Activated CD4-positive, CD25-positive, alpha-beta regulatory T cell treated with anti-CD3 and anti-CD28 coated beads, Interleukin-2, amount 50 U/mL, for 24 hours (primary cell): ENCODE data around the gene SOWAHC.
"Not testable (repeated sequence)": the region's sequence is repeated elsewhere in the genome, so short reads cannot be mapped to it uniquely, and the experiment has no call there.

Source experiments
- ATAC-seq, 2 donors: fragments of 150-1000 bp; cut with Tn5 transposase; one replicate each; pipeline ENCODE4 v1.10.0; 2021; ENCODE audit warnings: mild to moderate bottlenecking in 1 of 2, moderate library complexity in 1 of 2

The SOWAHC gene

DNA sequence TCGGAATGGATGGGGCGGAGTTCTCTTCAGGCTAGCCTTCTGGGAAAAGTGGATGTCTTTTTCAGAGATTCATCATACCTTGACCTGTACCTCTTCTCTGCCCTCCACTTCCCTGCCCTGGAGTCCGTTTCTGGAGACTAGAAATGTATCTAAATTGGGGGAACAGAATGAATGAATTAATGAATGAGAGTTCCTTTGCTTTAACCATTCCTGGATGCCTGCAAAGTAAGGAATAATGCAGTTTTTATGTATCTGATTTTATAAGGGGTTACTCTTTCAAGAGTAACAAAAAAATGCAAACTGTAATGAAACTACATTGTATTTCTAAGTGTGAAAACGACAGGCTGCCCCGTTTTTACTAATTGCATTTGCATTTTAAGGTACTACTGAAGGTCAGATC lies 2.0 kb downstream of the SOWAHC start:
- ATAC-seq: no peak

DNA sequence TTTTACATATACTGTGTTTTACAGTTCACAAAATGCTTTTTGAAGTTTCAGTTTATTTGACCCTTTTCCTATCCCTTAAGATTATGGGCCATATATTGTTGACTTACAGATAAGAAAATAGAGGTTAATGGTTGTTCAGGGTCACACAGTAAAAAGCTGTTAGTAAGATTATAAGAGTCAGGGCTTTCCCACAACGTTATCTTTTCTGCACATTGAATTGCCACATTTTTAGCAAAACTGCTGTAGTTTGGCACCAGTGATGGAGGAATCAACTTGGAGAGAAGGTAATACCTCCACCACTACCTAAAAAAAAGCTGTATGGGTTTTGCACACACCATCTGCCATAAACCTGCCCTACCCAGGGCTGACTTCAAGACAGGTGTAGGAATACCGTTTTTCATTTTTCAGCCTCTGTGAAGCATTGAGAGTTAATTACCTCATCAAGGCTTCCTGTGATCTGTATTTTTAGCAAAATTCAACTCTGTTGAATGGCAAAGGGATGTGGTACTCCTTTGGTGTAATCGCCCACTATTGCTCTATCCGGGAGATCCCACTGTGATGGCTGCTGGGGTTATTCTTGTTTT lies 5.0 kb downstream of the SOWAHC start:
- no peak for ATAC-seq

DNA sequence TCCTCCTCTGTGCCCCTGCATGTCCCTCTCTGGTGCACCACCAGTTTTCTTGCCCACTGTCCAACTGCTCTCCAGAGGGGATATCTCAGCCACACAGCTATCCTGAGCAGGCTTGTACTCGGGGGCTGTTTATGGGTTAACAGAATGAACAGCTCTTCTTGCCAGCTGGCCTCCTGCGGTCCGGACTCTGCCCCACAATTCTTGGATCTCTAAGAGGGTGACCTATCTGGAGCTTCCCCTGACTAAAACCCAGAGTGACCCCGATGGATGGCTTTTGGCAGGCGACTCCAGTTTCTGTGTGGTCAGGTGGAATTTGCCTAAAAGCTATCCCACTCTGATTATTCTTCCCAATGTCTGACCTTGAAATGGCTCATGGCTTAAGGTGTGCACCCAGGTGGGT lies 9.1 kb downstream of the SOWAHC start:
- no peak for ATAC-seq

DNA sequence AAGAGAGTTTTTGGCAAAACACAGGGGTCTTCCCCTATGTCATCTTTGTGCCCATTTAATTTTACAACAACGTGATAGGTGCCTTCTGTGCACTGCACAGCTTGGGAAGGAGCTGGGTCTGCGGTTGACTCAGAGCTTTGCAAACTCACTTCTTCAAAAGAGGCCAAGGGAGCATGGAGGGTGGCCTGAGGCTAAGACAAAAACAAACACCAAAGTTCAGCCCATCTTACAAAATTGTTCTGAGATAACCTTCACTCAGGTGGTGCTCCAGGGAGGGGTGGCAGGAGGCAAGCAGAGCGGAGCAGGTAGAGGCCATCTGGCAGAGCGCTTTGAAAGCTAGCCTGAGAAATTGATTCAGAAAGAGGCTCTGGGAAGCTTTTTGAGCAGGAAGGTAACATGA lies 9.8 kb downstream of the SOWAHC start:
- ATAC-seq: no peak

DNA sequence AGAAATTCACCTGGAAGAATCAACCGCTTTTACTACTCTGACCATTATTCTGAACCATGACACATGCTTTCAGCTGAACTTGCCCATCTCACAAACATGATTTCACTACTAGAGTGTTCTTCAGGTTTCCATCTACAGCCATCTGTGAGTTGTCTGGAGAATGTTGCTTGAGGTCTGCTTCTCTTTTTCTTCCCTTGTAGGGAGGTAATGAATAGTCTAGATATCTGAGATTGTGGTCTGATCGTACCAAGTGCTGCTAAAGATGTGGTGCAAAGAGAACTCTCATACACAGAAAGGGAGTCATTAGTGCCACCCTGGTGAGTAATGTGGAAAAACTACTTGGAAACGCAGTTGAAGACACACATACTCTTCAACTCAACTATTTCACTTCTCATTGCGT lies 10.2 kb downstream of the SOWAHC start:
- ATAC-seq: no peak

DNA sequence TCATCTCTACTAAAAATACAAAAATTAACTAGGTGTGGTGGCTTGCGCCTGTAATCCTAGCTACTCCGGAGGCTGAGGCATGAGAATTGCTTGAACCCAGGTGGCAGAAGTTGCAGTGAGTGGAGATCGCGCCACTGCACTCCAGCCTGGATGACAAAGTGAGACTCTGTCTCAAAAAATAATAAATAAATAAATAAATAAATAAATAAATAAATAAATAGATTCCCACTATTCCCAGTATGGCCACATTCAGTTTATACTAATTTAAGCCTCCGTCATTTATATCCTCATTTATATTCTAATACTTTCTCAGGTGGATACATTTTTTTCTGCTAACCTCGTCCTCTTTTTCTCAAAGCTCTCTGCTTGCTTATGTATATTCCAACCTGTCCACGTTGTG lies 14.2 kb downstream of the SOWAHC start:
- not testable (repeated sequence) for ATAC-seq

DNA sequence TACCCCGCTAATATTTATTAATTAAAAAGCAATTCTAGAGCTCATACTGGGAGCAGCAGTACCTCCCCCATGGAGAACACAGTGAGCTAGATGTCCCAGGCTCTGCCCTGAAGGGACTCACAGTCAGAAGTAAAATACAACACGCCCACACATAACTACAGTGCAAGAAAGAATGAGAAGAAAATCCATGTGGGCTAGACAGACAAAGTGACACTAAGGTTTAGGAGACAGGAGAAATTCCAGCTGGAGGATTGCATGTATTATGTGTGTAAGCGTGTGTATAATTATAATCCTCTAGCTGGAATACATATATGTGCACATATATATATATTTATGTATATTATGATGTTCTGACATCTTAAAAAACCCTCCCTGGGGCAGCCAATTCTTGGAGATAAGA lies 15.7 kb downstream of the SOWAHC start:
- no peak for ATAC-seq

DNA sequence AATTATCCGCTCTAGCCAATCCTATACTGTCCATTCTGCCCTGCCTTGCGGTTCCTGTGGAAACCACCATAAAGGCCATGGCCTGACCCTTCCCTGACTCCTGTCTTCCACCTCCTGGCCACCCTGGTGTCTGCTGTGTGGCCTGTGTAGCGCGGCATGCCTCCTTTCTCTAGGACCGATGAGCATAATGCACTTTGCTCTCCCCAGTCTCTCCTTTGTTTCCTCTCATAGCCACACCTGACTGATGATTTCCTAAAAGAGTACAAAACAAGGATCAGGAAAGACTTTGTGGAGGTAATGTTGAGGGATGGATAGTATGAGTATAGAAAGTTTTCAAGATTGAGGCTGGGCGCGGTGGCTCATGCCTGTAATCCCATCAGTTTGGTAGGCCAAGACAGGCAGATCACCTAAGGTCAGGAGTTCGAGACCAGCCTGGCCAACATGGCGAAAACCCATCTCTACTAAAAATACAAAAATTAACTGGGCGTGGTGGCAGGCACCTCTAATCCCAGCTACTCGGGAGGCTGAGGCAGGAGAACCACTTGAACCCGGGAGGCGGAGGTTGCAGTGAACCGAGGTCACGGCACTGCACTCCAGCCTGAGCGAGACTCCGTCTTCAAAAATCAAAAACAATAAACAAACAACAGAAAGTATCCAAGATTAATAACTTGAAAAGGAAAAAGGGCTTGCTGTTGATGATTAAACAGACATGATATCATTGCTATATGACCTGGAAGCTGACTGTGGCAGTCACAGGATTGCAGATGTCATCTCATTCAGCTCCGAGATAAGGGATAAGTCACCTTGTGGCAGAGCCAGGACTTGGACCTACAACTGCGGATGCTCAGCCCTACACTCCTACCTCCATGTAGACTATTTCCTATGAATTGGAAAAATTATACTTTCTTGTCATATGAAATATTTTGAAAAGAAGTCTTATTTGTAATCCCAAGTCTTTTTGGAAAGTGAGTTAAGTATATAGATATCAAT lies 16.6 kb downstream of the SOWAHC start:
- no peak for ATAC-seq

DNA sequence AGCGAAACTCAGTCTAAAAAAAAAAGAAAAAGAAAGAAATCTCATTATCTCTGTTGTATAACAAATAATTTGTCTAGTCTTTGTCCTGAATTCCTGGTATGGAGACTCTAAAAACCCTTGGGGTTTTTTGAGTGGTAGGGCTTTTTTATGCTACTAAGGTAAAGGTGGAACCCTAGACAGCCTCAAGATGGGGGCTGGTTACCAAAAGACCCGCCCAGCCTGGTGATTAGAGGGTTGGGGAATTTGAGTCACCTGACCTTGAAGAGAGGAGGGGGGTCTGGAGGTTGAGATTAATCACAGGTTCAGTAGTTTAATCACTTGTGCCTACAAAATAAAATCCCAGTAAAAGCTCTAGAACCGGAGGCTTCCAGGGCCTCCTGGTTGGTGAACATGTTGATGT lies 17.6 kb downstream of the SOWAHC start:
- ATAC-seq: no peak

DNA sequence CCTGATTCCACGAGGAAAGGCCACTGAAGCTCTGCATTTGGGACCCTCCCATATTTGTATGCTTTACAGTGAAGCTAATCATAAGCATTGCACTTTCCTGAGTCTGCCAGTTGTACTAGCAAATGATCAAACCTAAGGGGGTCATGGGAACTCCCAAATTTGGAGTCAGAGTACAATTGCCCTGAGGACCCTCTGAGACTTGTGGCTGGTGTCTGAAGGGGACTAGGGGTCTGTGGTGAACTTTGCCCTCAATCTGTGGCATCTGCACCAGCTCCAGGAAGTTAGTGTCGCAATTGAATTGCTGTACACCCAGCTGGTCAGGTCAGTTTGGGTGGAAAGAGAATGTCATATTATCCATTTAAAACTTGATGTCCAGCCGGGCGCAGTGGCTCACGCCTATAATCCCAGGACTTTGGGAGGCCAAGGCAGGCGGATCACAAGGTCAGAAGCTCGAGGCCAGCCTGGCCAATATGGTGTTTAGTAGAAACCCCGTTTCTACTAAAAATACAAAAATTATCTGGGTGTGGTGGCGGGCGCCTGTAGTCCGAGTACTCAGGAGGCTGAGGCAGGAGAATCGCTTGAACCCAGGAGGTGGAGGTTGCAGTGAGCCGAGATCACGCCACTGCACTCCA lies 18.1 kb downstream of the SOWAHC start:
- ATAC-seq: no peak

DNA sequence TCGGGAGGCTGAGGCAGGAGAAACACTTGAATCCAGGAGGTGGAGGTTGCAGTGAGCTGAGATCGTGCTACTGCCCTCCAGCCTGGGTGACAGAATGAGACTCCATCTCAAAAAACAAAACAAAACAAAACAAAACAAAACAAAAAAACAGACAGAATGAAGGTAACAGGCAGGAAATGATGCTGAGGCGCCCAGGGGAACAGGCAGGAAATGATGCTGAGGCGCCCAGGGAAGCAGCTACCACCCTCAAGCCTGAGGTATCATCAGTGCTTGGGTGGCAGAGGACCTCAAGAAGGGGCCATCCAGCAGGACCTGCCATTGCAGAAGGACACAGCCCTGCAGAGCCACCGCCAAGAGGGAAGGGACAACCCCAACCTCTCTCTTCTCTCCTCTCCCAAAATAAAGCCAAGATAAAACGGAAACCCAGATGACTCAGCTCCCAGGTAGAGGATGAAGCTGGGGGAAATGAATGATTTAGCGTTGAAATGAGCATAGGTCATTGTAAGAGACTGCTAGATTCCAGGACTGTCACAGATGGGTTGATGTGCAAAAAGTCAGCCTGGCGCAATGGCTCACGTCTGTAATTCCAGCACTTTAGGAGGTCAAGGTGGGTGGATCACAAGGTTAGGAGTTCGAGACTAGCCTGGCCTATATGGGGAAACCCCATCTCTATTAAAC lies 19.3 kb downstream of the SOWAHC start:
- ATAC-seq: no peak

DNA sequence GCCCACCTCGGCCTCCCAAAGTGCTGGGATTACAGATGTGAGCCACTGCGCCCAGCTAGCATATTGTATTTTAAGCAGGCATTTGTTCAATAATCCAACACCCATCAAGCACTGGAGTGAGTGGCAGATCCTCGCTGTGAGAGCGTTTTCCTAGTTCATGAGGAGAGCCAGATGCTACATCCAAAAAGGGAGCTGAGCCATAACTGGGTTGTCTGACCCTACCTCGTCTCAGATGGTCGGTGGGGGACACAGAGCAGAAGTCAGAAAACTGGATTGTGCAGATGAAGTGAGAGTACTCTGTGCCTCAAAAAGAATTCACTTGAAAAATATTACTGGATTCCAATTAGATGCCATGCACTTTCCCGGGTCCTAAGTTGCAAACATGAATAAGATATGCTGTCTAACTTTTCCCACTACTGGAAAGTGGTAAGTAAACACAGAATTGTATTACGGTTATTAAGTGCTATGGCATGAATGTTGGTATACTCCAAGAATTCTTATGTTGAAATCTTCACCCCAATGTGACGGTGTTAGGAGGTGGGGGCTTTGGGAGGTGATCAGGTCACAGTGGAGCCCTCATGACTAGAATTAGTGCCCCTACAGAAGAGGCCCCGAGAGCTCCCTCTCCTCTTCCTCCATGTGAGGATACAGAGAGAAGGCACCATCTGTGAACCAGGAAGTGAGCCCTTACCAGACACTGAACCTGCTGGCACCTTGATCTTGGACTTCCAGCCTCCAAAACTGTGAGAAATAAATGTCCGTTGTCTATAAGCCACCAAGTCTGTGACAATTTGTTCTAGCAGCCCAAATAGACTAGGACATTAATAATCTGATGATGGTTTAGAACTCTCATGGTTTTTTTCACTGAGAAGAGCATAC lies 21.5 kb downstream of the SOWAHC start:
- no peak for ATAC-seq

DNA sequence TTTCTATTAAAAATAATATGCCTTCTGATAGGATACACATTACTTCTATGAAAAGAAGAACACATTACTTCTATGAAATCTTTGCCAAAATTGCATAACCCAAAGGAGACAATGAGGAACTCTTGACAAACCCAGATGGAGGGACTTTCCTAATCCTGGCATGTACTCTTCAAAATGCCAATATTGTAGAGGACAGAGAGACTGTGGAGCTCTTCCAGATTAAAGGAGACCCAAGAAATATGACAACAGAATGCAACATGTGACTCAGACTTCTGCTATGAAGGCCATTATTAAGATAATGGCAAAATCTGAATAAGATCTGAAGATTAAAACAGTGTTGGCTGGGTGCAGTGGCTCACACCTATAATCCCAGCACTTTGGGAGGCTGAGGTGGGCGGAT lies 22.2 kb downstream of the SOWAHC start:
- ATAC-seq: no peak

DNA sequence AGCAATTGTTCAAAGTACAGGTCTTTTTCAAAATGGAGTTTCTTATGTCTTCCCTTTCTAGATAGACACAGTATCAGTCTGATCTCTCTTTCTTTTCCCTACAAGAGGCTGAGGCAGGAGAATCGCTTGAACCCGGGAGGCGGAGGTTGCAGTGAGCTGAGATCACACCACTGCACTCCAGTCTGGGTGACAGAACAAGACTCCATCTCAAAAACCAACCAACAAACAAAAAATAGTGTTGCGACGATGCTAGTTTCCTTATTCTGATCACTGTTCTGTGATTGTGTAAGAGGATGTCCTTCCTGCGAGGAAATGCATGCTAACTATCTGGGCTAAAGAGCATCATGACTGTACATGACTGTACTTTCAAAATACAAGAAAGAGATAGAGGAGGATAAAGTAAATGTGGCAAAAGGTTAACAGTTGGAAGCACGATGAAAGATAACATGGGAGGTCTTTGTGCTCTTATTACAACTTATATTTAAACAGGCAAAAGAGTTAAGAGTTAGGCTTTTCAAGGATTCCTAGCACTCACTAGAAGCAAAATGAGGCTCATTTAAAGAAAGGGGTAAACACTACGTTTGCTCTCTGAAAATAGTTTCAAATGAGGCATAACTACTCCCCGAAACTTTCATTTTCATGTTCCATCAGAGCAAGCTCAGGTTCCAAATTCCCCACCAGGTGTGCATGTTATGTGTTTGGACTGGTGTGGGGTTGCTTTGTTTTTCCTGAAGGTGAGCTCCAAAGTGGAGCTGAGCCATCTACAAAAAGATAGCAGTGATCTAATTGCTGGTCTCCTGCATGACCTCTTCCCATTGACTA lies 23.8 kb downstream of the SOWAHC start:
- ATAC-seq: peak; percentile 51 to 63

DNA sequence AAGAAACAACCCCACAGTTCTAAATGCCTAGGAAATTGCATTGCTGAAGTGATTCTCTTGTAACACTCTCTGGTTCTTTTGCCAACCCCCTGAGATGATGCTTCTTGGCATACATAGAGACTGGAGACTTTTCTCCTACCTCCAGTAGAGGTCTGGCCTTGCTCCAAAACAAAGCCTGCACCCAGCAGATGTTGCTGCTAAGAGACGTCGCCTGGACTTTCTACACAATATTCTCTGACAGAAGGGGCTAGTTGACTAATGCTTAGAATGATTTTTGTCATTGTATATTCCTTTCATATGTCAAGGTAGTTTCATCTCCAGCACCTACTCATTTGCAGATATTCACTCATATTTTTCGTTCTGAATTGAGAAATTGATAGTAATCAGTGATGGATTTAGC lies 24.6 kb downstream of the SOWAHC start:
- ATAC-seq: peak in 1 of 2 donors; percentile 41

DNA sequence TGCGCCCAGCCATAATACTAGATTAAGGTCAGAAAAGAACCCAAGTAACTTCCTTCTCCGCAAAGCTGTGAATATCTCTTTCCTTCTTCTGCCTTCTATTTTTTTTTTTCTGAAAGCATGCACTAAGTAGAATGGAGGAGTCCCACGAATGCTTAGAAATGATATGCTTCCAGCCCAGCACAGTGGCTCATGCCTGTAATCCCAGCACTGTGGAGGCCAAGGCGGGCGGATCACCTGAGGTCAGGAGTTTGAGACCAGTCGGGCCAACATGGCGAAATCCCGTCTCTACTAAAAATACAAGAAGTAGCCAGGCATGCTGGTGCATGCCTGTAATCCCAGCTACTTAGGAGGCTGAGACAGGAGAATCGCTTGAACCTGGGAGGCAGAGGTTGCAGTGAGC lies 25.8 kb downstream of the SOWAHC start:
- not testable (repeated sequence) for ATAC-seq

DNA sequence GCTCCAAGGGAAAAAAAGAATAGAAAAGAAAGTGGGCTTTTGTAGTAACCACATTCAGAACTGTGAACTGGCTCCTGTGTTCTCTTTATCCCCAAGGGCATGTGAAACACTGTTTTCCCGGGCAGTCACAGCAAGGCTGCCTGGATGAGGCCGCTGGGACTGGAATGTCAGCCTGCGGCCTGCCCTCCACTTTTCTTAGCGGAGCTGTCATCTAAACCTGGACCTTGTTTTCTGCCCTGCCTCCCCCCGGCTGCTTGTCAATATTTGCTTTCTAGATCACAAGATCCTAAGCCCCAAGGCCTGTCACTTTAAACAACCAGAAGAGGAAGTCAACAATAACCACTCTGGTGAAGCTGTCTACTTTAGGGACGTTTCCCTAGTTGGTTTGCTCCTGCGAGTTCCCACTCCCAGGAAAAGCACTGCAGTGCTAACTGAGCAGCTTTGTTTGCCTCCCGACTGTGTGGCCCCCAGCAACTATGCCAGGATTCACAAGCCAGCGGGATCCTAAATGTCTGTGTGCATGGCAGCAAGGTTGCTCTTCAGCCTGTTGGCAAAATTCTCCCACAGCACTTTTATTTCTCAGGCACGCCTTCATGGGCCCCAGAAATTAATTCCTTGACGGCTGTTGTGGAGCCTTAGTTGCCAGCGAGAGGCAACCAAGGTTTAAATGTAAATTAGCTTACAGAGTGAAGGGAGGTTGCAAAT lies 30.6 kb downstream of the SOWAHC start:
- no peak for ATAC-seq

DNA sequence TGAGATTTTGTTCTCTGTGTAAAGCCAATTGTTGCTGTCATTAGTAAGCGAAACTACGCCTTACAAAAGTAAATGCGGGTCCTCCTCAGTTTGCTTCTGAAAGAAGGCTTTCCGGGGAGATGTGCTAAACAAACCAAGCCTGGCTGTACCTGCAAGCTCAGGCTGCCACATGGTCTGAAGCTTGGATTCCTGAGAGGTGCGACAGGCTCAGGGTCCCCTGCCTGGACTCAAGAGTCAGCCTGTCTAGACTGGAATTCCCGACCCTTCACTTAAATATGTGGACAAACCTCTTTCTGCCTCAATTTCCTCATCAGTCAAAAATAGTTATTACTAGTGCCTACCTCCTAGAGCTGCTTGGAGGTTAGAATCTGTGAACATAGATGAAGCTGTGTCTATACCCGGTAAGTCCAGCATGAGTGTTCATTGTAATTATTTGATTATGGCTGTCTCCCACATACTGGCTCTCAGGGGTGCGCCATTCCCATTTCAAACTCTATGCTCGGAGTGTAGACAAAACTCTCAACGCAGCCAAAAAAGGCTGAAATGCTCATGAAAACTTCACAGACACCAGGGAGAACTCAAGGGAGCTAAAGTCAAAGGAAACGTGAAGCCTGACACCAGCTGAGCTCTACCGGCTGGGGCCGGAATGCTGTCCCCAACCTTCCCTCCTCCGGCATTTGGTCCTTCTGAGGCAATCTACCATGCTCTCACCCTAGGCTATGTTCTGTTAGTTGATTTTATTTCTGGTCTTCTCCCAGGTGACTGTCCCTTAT lies 31.4 kb downstream of the SOWAHC start:
- ATAC-seq: no peak

DNA sequence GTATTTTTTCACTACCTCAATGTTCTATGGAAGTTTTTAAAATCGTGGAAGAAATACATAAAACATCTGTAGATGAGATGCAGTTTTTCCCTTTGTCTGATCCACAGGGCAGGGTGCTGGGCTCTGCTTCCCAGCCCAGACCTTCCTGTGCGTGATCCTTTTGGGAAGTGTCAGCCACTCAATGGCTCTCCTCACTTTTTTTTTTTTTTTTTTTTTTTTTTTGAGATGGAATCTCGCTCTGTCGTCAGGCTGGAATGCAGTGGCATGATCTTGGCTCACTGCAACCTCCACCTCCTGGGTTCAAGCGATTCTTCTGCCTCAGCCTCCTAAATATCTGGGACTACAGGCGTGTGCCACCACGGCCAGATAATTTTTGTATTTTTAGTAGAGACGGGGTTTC lies 32.8 kb downstream of the SOWAHC start:
- no peak for ATAC-seq

DNA sequence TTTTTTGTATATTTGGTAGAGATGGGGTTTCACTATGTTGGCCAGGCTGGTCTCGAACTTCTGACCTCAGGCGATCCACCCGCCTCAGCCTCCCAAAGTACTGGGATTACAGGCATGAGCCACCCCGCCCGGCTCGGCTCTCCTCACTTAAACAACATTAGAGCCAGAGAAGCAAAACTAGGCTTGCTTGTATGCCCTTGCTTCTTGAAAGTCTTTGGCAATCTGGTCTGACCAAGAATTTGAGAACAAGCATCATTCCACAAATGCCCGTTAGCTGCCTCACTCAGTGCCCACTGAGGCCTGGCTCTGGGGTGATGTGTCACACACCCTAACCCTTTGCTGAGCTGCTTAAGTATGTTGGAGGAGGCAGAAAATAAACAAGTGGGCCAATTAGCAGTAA lies 33.5 kb downstream of the SOWAHC start:
- no peak for ATAC-seq
